Natural killer cell (primary cell): Measurements from ENCODE around the gene ARHGEF35. TPM values are rescaled to one million over a fixed set of nuclear protein-coding genes. Genes with fewer than 3 reads are reported as not detected.
"Not testable (repeated sequence)": the region's sequence is repeated elsewhere in the genome, so short reads cannot be mapped to it uniquely, and the experiment has no call there.

ENCODE experiments used
- ATAC-seq, 3 donors: fragments of 150-1000 bp in 2 of 3; fragments of 200-7000 bp in 1 of 3; cut with Tn5 transposase; 1 replicate in 1 of 3; 2 replicates in 2 of 3; pipeline ENCODE4 v1.10.0; 2021; ENCODE audit warnings: mild to moderate bottlenecking in 2 of 3, moderate library complexity in 2 of 3
- DNase-seq, 2 donors: peaks; one replicate each; pipeline versions ENCODE4 v3.0.0 to v3.0.0-alpha.2; 2013 to 2021; ENCODE audit warnings: mixed read lengths in 1 of 2
- H3K27ac ChIP-seq: one replicate; pipeline ENCODE4 v1.5.1; 2013; ENCODE audit warnings: mild to moderate bottlenecking, low read length
- H3K27me3 ChIP-seq: one replicate; pipeline ENCODE4 v1.6.1; 2013; ENCODE audit warnings: low read length; ENCODE audit not compliant: control insufficient read depth, insufficient read depth
- H3K36me3 ChIP-seq: one replicate; pipeline ENCODE4 v1.6.1; 2013; ENCODE audit warnings: low read length; ENCODE audit not compliant: control insufficient read depth, insufficient read depth
- H3K4me1 ChIP-seq: one replicate; pipeline ENCODE4 v1.6.1; 2013; ENCODE audit warnings: low read length; ENCODE audit not compliant: control insufficient read depth, insufficient read depth
- H3K4me3 ChIP-seq: one replicate; pipeline ENCODE4 v1.5.1; 2013; ENCODE audit warnings: low read length
- H3K9me3 ChIP-seq: one replicate; pipeline ENCODE4 v1.6.1; 2013; ENCODE audit warnings: low read length; ENCODE audit not compliant: control insufficient read depth, insufficient read depth
- H3K27ac Mint-ChIP-seq, 2 donors: one replicate each; pipeline ENCODE4 v1.8.0; 2022; ENCODE audit warnings: mild to moderate bottlenecking in 2 of 2, mixed read lengths in 2 of 2, moderate library complexity in 1 of 2
- H3K27me3 Mint-ChIP-seq, 2 donors: one replicate each; pipeline ENCODE4 v1.8.0; 2022; ENCODE audit warnings: low read depth in 2 of 2, mixed read lengths in 2 of 2
- H3K36me3 Mint-ChIP-seq: one replicate; pipeline ENCODE4 v1.8.0; 2022; ENCODE audit warnings: mixed read lengths
- H3K4me1 Mint-ChIP-seq, 2 donors: one replicate each; pipeline ENCODE4 v1.8.0; 2022; ENCODE audit warnings: mixed read lengths in 2 of 2
- H3K4me3 Mint-ChIP-seq: one replicate; pipeline ENCODE4 v1.8.0; 2022; ENCODE audit warnings: mild to moderate bottlenecking, moderate library complexity, mixed read lengths
- H3K9me3 Mint-ChIP-seq, 2 donors: one replicate each; pipeline ENCODE4 v1.8.0; 2022; ENCODE audit warnings: mixed read lengths in 2 of 2
- WGBS: methylation state at CpG from one replicate; pipeline ENCODE4 v1.1.7; 2013; ENCODE audit warnings: missing lambda C conversion rate; ENCODE audit not compliant: insufficient coverage; 5-methylcytosine and 5-hydroxymethylcytosine counted together
- intact Hi-C: fragments of 100-400 bp; cut with micrococcal nuclease; formaldehyde crosslinking; loops from one replicate; pipeline ENCODE4 v1.14.2; 2022
- total RNA-seq, 4 donors: library from RNA; stranded (reverse); fragments of 120-200 nt in 1 of 4; gene quantifications; one replicate each; pipeline versions ENCODE4 v1.2.3 to v1.2.4, GENCODE V29; 2013 to 2022
- TF ChIP-seq, protein P1 (sequence below): fragments of 200-600 bp; IDR thresholded peaks from one replicate; pipeline ENCODE4 v1.8.0; 2022; ENCODE audit warnings: antibody characterized with exemption

The ARHGEF35 gene
- total RNA-seq, 3 donors from 2014 or later (not counting 1 experiment from before 2014, with no cell fraction given) = 0.50 to 2.4 (median 1.2) TPM

DNA sequence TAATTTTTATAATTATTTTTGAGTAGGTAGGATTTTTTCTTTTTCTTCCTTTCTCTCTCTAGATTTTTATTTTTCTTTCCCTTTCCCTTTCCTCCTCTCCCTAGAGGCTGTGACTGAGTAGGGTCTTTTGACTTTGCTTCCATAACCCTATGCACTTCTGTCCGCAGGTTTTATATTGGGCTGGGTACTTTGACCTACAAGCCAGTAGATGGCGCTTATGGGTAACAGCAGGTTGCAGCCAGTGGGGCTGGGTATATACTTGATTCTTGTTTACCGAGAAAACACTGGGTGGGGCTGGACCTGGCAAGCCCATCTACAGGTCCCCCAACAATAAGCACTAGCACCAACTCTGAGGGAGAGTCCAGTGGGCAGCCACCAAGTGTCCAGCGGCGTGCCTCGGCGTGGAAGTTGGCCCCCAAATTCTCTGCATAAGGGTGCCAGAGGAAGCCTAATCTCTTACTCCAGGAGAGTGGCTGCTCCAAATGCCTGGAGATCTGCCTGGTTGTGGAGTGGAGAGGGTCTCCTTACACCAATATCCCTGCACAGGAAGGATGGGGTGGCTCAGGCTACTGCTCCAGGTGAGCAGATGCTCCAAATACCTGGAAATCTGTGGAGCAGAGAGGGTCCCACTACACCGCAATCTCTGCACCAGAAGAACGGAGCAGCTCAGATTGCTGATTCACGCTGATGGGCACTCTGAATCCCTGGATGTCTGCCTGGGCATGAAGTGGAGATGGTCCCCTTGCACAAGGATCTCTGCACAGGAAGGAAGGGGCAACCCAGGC, 17.1 kb downstream of the ARHGEF35 start:
- H3K27ac ChIP-seq, H3K36me3 Mint-ChIP-seq, H3K36me3 ChIP-seq, H3K4me3 ChIP-seq, H3K27ac Mint-ChIP-seq, H3K4me1 ChIP-seq, intact Hi-C loops, H3K9me3 ChIP-seq, H3K4me3 Mint-ChIP-seq, H3K27me3 ChIP-seq, H3K4me1 Mint-ChIP-seq, H3K9me3 Mint-ChIP-seq: not testable (repeated sequence)
- DNase-seq (peak in 1 of 2 donors; percentile 64), ATAC-seq (peak; percentile 61 to 74 (median 71))
- WGBS = 10% methylated on average over 2 of the region's 10 CpGs
- TF ChIP-seq, protein P1, sequence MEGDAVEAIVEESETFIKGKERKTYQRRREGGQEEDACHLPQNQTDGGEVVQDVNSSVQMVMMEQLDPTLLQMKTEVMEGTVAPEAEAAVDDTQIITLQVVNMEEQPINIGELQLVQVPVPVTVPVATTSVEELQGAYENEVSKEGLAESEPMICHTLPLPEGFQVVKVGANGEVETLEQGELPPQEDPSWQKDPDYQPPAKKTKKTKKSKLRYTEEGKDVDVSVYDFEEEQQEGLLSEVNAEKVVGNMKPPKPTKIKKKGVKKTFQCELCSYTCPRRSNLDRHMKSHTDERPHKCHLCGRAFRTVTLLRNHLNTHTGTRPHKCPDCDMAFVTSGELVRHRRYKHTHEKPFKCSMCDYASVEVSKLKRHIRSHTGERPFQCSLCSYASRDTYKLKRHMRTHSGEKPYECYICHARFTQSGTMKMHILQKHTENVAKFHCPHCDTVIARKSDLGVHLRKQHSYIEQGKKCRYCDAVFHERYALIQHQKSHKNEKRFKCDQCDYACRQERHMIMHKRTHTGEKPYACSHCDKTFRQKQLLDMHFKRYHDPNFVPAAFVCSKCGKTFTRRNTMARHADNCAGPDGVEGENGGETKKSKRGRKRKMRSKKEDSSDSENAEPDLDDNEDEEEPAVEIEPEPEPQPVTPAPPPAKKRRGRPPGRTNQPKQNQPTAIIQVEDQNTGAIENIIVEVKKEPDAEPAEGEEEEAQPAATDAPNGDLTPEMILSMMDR = peak; percentile 55
- peaks cover 7 to 16% of the 10 kb centered on the region in 2 donors for H3K27me3 Mint-ChIP-seq

DNA sequence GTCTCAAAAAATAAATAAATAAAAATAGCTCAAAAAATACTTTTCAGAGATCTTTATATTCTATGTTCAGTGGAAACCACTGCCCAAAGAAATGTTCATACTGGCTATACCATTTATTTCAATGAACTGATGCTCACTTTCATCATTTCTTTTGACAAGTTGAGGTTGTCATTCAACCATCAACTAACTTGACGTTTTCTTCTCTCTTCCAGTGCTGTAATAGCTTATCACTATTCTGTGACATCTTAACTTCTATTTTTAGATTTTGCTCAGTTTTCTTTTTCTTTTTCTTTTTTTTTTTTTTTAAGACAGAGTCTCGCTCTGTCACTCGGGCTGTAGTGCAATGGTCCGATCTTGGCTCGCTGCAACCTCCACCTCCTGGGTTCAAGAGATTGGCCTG, 21.0 kb downstream of the ARHGEF35 start:
- Mint-ChIP-seq H3K9me3 (peaks cover 0 to 2% of the 10 kb centered on the region in 2 donors), H3K4me1 (no peaks in the 10 kb centered on the region), H3K4me3 (no peak overlapping the region), H3K27ac (no peak overlapping the region), H3K36me3 (no peaks in the 10 kb centered on the region), H3K27me3 (peaks cover 9 to 19% of the 10 kb centered on the region in 2 donors)
- Histone ChIP-seq H3K36me3 (no peaks in the 10 kb centered on the region), H3K4me3 (no peak overlapping the region), H3K4me1 (no peaks in the 10 kb centered on the region), H3K27ac (no peak overlapping the region), H3K27me3 (no peaks in the 10 kb centered on the region), H3K9me3 (no peaks in the 10 kb centered on the region)
- TF ChIP-seq, protein P1 = no peak
- WGBS = 91% methylated on average over 5 of the region's 5 CpGs
- no peak for DNase-seq
- intact Hi-C loops = no loop called here
- ATAC-seq = no peak

DNA sequence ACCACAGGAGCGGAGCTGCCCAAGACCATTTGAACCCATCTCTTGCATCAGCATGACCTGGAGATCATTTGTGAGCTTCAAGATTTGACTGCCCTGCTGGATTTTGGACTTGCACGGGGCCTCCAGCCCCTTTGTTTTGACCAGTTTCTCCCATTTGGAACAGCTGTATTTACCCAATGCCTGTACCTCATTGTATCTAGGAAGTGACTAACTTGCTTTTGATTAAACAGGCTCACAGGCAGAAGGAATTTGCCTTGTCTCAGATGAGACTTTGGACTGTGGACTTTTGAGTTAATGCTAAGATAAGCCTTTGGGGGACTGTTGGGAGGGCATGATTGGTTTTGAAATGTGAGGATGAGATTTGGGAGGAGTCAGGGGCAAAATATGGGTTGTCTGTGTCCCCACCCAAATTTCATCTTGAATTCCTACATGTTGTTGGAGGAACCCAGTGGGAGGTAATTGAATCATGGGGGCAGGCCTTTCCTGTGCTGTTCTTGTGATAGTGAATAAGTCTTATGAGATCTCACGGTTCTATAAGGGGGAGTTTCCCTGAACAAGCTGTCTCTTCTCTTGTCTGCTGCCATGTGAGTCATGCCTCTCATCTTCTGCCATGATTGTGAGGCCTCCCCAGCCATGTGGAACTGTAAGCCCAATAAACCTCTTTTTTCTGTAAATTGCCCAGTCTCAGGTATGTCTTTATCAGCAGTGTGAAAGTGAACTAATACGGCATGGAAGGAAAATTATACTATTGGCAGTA, 23.9 kb downstream of the ARHGEF35 start:
- DNase-seq, H3K4me1 ChIP-seq, H3K27ac Mint-ChIP-seq, H3K36me3 Mint-ChIP-seq, H3K9me3 ChIP-seq, H3K4me3 ChIP-seq, H3K27ac ChIP-seq, H3K36me3 ChIP-seq, ATAC-seq, intact Hi-C loops, H3K4me3 Mint-ChIP-seq, H3K27me3 ChIP-seq, H3K4me1 Mint-ChIP-seq, H3K9me3 Mint-ChIP-seq: not testable (repeated sequence)
- H3K27me3 Mint-ChIP-seq = peaks cover 3 to 25% of the 10 kb centered on the region in 2 donors
- WGBS = 94% methylated on average over 4 of the region's 4 CpGs

DNA sequence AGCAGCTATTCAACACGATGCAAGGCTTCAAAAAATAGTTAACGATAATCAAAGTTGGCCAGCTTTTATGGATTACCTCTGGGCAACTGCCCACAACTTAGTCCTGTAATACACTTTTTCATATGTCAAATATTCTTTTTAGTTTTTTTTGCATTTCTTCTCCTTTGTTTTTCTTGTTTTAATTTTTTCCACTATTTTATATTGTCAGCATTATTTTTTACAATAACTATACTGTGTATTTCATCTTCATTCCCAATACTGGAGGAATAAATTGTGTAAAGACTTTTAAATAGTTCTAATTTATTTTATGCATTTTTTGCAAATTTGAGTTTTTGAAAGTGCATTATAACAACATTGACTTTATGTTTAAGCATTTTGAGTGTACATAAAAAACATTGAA, 30.8 kb downstream of the ARHGEF35 start:
- Mint-ChIP-seq H3K4me3 (no peak overlapping the region), H3K9me3 (peaks cover 0 to 2% of the 10 kb centered on the region in 2 donors), H3K4me1 (no peaks in the 10 kb centered on the region), H3K27ac (no peak overlapping the region), H3K27me3 (peaks cover 11% of the 10 kb centered on the region in 2 donors), H3K36me3 (no peaks in the 10 kb centered on the region)
- ATAC-seq (no peak), DNase-seq (no peak)
- Histone ChIP-seq H3K27ac (no peak overlapping the region), H3K4me1 (no peaks in the 10 kb centered on the region), H3K36me3 (no peaks in the 10 kb centered on the region), H3K9me3 (no peaks in the 10 kb centered on the region), H3K27me3 (peaks cover 2% of the 10 kb centered on the region), H3K4me3 (no peak overlapping the region)
- TF ChIP-seq, protein P1 = no peak
- WGBS = 77% methylated on average over 2 of the region's 2 CpGs
- intact Hi-C loops = loop anchor here (5.0 kb wide), 1 partner anchor 233 kb away; no protein-coding TSS in a partner anchor
